H1 (cell line): ENCODE results near the gene MRM2. TPM values are rescaled to one million over a fixed set of nuclear protein-coding genes. Genes with fewer than 3 reads are reported as not detected.

Experiments
- CTCF ChIA-PET: fragments of 300-600 bp; sonication (Branson Sonifier 250); formaldehyde crosslinking; loops from one replicate; lab custom pipeline; 2021; ENCODE audit not compliant: partially characterized antibody; lab: Charles Lee
- POLR2A ChIA-PET: fragments of 300-600 bp; sonication (Branson Sonifier 250); formaldehyde crosslinking; loops from one replicate; lab custom pipeline; 2021; ENCODE audit warnings: inconsistent platforms; ENCODE audit not compliant: partially characterized antibody; lab: Charles Lee
- DNase-seq, 2 experiments: peaks; one replicate each; pipeline versions ENCODE4 v3.0.0 to v3.0.0-alpha.2; 2010 to 2022; ENCODE audit warnings: low spot score in 2 of 2, low read depth in 1 of 2, mixed read lengths in 1 of 2
- FAIRE-seq: peaks from 2 replicates; lab custom pipeline; 2011; peaks lifted over from hg19 to GRCh38; lab: Jason Lieb, UNC
- H2AFZ ChIP-seq: 2 replicates; pipeline ENCODE4 v1.8.1; 2012; ENCODE audit warnings: low read length, inconsistent platforms
- H2AK5ac ChIP-seq: 2 replicates; pipeline ENCODE4 v1.6.1; 2013; ENCODE audit warnings: low read depth, low read length
- H2BK120ac ChIP-seq: replicated peaks from 2 replicates; pipeline ENCODE3; 2013; ENCODE audit warnings: low read depth, low read length, inconsistent platforms
- H2BK12ac ChIP-seq: 2 replicates; pipeline ENCODE4 v1.6.1; 2013; ENCODE audit warnings: low read depth, low read length
- H2BK15ac ChIP-seq: 2 replicates; pipeline ENCODE4 v1.6.1; 2013; ENCODE audit warnings: low read length
- H2BK20ac ChIP-seq: 2 replicates; pipeline ENCODE4 v1.6.1; 2013; ENCODE audit warnings: low read length
- H2BK5ac ChIP-seq: 2 replicates; pipeline ENCODE4 v1.6.1; 2013; ENCODE audit warnings: low read depth, low read length
- H3K14ac ChIP-seq: 2 replicates; pipeline ENCODE4 v1.6.1; 2013; ENCODE audit warnings: inconsistent platforms; ENCODE audit not compliant: insufficient read length
- H3K18ac ChIP-seq: 2 replicates; pipeline ENCODE4 v1.6.1; 2013; ENCODE audit warnings: low read length; ENCODE audit errors: extremely low read depth
- H3K23ac ChIP-seq: 2 replicates; pipeline ENCODE4 v1.6.1; 2013; ENCODE audit warnings: inconsistent platforms; ENCODE audit not compliant: insufficient read length
- H3K23me2 ChIP-seq: 2 replicates; pipeline ENCODE4 v1.6.1; 2013; ENCODE audit warnings: low read depth, low read length
- H3K27ac ChIP-seq: 2 replicates; pipeline ENCODE4 v1.6.1; 2011; ENCODE audit warnings: low read depth, low read length, inconsistent platforms
- H3K27me3 ChIP-seq, 4 experiments: replicated peaks in 1 of 4; 1 replicate in 1 of 4; 2 replicates in 3 of 4; pipeline versions ENCODE4 v1.6.1 to v1.8.1; 2011 to 2013; ENCODE audit warnings: low read length in 3 of 4, mild to moderate bottlenecking in 3 of 4, inconsistent platforms in 2 of 4, mixed read lengths in 2 of 4, moderate library complexity in 1 of 4; ENCODE audit not compliant: control insufficient read depth in 3 of 4, insufficient read depth in 3 of 4; ENCODE audit errors: extremely low read depth in 1 of 4
- H3K36me3 ChIP-seq, 4 experiments: 2 replicates each; pipeline versions ENCODE4 v1.6.1 to v1.8.1; 2011 to 2013; ENCODE audit warnings: mild to moderate bottlenecking in 4 of 4, low read length in 3 of 4, moderate library complexity in 2 of 4, control low read depth in 1 of 4, inconsistent platforms in 1 of 4; ENCODE audit not compliant: insufficient read depth in 4 of 4, control insufficient read depth in 2 of 4
- H3K4ac ChIP-seq: replicated peaks from 2 replicates; pipeline ENCODE3; 2013; ENCODE audit warnings: low read length, low read depth, mixed read lengths, inconsistent platforms; ENCODE audit not compliant: insufficient read length
- H3K4me1 ChIP-seq, 4 experiments: replicated peaks in 1 of 4; 1 replicate in 1 of 4; 2 replicates in 3 of 4; pipeline versions ENCODE4 v1.6.1 to v1.8.1; 2011 to 2013; ENCODE audit warnings: low read length in 3 of 4, inconsistent platforms in 2 of 4, mixed read lengths in 1 of 4; ENCODE audit not compliant: insufficient read depth in 4 of 4, control insufficient read depth in 3 of 4
- H3K4me2 ChIP-seq, 2 experiments: 2 replicates each; pipeline versions ENCODE4 v1.6.1 to v1.8.1; 2011 to 2013; ENCODE audit warnings: low read depth in 2 of 2, low read length in 2 of 2, control low read depth in 1 of 2, inconsistent platforms in 1 of 2, mild to moderate bottlenecking in 1 of 2; ENCODE audit not compliant: insufficient read depth in 1 of 2
- H3K4me3 ChIP-seq, 4 experiments: fragments of 200-600, 300-600 bp in 1 of 4; sonication (generic), shearing (Covaris generic), sonication (Bioruptor Twin) in 1 of 4; 2 replicates each; pipeline versions ENCODE4 v1.5.1 to v1.8.1; 2011 to 2016; ENCODE audit warnings: low read length in 4 of 4, low read depth in 3 of 4, control low read depth in 2 of 4, inconsistent platforms in 2 of 4, mild to moderate bottlenecking in 2 of 4, mixed read lengths in 1 of 4, moderate library complexity in 1 of 4; ENCODE audit not compliant: insufficient read depth in 2 of 4; ENCODE audit errors: extremely low read depth in 1 of 4
- H3K56ac ChIP-seq: replicated peaks from 2 replicates; pipeline ENCODE3; 2013; ENCODE audit warnings: low read depth, mild to moderate bottlenecking, mixed read lengths, low read length, inconsistent platforms; ENCODE audit not compliant: insufficient read length
- H3K79me1 ChIP-seq: 2 replicates; pipeline ENCODE4 v1.6.1; 2013; ENCODE audit warnings: low read depth, low read length, control low read depth
- H3K79me2 ChIP-seq, 2 experiments: 2 replicates each; pipeline versions ENCODE4 v1.6.1 to v1.8.1; 2012 to 2013; ENCODE audit warnings: low read length in 2 of 2, mild to moderate bottlenecking in 2 of 2, inconsistent platforms in 1 of 2; ENCODE audit not compliant: insufficient read depth in 2 of 2, control insufficient read depth in 1 of 2
- H3K9ac ChIP-seq, 4 experiments: replicated peaks in 1 of 4; 1 replicate in 1 of 4; 2 replicates in 3 of 4; pipeline versions ENCODE4 v1.6.1 to v1.8.1; 2011 to 2013; ENCODE audit warnings: low read depth in 3 of 4, low read length in 3 of 4, control low read depth in 2 of 4, mild to moderate bottlenecking in 2 of 4, moderate library complexity in 2 of 4, inconsistent platforms in 1 of 4; ENCODE audit errors: extremely low read depth in 1 of 4
- H3K9me3 ChIP-seq, 2 experiments: 2 replicates each; pipeline versions ENCODE4 v1.6.1 to v1.8.1; 2012 to 2013; ENCODE audit warnings: mild to moderate bottlenecking in 2 of 2, moderate library complexity in 2 of 2, control low read depth in 1 of 2, inconsistent platforms in 1 of 2, low read depth in 1 of 2, low read length in 1 of 2, mixed read lengths in 1 of 2; ENCODE audit not compliant: insufficient read depth in 2 of 2
- H4K20me1 ChIP-seq, 2 experiments: replicated peaks in 1 of 2; 2 replicates each; pipeline versions ENCODE3 to v1.8.1; 2011 to 2013; ENCODE audit warnings: inconsistent platforms in 2 of 2, low read length in 2 of 2, mild to moderate bottlenecking in 1 of 2; ENCODE audit not compliant: insufficient read depth in 2 of 2, control insufficient read depth in 1 of 2
- H4K5ac ChIP-seq: 2 replicates; pipeline ENCODE4 v1.6.1; 2013; ENCODE audit warnings: low read length, low read depth, mixed read lengths, inconsistent platforms; ENCODE audit not compliant: insufficient read length
- H4K8ac ChIP-seq: 2 replicates; pipeline ENCODE4 v1.8.0; 2013; ENCODE audit warnings: mild to moderate bottlenecking, moderate library complexity, low read length, inconsistent platforms; ENCODE audit not compliant: insufficient read depth; ENCODE audit errors: extremely low read depth
- H4K91ac ChIP-seq: replicated peaks from 2 replicates; pipeline ENCODE3; 2013; ENCODE audit warnings: low read length, mixed read lengths, inconsistent platforms; ENCODE audit not compliant: insufficient read length
- BCL11A ChIP-seq, 2 experiments: IDR thresholded peaks; one replicate each; pipeline ENCODE4 v1.6.1; 2011; ENCODE audit warnings: low read depth in 2 of 2, low read length in 2 of 2, mild to moderate bottlenecking in 2 of 2
- EP300 ChIP-seq, 2 experiments: IDR thresholded peaks; 1 replicate in 1 of 2; 2 replicates in 1 of 2; pipeline ENCODE4 v1.6.1; 2011 to 2012; ENCODE audit warnings: low read depth in 2 of 2, low read length in 2 of 2, mild to moderate bottlenecking in 2 of 2, borderline replicate concordance in 1 of 2, inconsistent platforms in 1 of 2, moderate library complexity in 1 of 2
- KDM4A ChIP-seq: IDR thresholded peaks from one replicate; pipeline ENCODE4 v1.7.1; 2012; ENCODE audit warnings: low read depth, mild to moderate bottlenecking, moderate library complexity, low read length, inconsistent platforms; ENCODE audit not compliant: severe bottlenecking
- MAFK ChIP-seq: IDR thresholded peaks from 2 replicates; pipeline ENCODE4 v1.6.1; 2012; ENCODE audit warnings: low read depth, mild to moderate bottlenecking, improper control_type of control experiment, low read length
- SIX5 ChIP-seq: IDR thresholded peaks from 2 replicates; pipeline ENCODE4 v1.6.1; 2011; ENCODE audit warnings: mild to moderate bottlenecking, low read depth, low read length
- WGBS, 2 experiments: shearing (Covaris generic) in 1 of 2; methylation state at CpG; one replicate each; pipeline versions ENCODE4 v1.1.6 to v1.1.7; 2013 to 2015; ENCODE audit warnings: low lambda C conversion rate in 2 of 2, mixed read lengths in 2 of 2, inconsistent platforms in 1 of 2, low coverage in 1 of 2, missing lambda C conversion rate in 1 of 2; ENCODE audit not compliant: insufficient replicate concordance in 2 of 2, insufficient coverage in 1 of 2, insufficient read length in 1 of 2; ENCODE audit errors: extremely low coverage in 1 of 2, missing lambda C conversion rate in 1 of 2; 5-methylcytosine and 5-hydroxymethylcytosine counted together
- polyA plus RNA-seq, 7 experiments: library from polyadenylated mRNA; depleted of rRNA in 3 of 7; stranded (reverse) in 5 of 7; unstranded in 2 of 7; fragments of >200 nt in 5 of 7; fragments of 200-250 nt in 2 of 7; gene quantifications; 1 replicate in 5 of 7; 2 replicates in 1 of 7; 4 replicates in 1 of 7; pipeline versions ENCODE4 v1.2.1 to v1.2.3, GENCODE V29; 2011 to 2013; ENCODE audit warnings: missing spikeins in 2 of 7, mixed read lengths in 2 of 7
- total RNA-seq: library from RNA; stranded (reverse); fragmentation: NEBNext Ultra II Directional; extraction: Animal tissue kit (Norgen Biotek cat#: 25700); gene quantifications from 2 replicates; pipeline ENCODE4 v1.2.1, GENCODE V29; 2021

The MRM2 gene
- total and polyA plus RNA-seq, 2 of the 8 experiments (the other 6 are each of a cell fraction or from before 2014, with no cell fraction given), result 17.2 to 38.6 TPM

DNA sequence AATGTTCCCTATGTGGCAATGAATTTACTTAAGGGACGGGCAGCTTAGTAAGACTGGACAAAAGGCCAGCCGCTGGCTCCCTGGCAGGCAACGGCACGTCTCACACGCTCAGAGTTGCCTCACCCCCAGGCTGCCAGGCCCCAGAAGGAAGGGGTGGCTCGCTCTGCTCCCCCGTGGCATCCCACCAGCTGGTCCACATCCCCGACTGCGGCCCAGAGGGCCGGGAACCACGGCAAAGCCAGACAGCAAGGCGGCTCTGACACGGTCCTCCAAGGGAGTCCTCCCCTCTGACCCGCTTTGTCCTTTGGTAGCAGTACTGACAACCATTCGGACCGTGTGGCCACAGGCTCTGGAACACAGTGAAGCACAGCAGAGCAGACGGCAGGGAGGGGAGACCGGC, 34.1 kb upstream of the MRM2 start:
- no peak overlapping the region for H3K23ac ChIP-seq
- H2BK12ac ChIP-seq, result no peak overlapping the region
- no peak overlapping the region for H3K4me3 ChIP-seq
- H2AK5ac ChIP-seq, result no peak overlapping the region
- H3K14ac ChIP-seq, result no peak overlapping the region
- H3K4ac ChIP-seq, result no peak overlapping the region
- DNase-seq (no peak), FAIRE-seq (no peak)
- no peak overlapping the region for H4K8ac ChIP-seq
- peaks cover 0 to 6% of the 10 kb centered on the region in 2 experiments; a peak in 1 of 4 replicates for H3K79me2 ChIP-seq
- H3K23me2 ChIP-seq, result no peaks in the 10 kb centered on the region
- H3K4me2 ChIP-seq, result no peak overlapping the region
- H4K91ac ChIP-seq, result no peak overlapping the region
- H2BK15ac ChIP-seq, result no peak overlapping the region
- no peaks in the 10 kb centered on the region for H3K4me1 ChIP-seq
- H2BK20ac ChIP-seq, result no peak overlapping the region
- H3K18ac ChIP-seq, result no peak overlapping the region
- POLR2A ChIA-PET, result interaction anchor here (1.0 kb wide), 2 partner anchors 17 to 36 kb away, joined by 3 read pairs; no protein-coding TSS in a partner anchor
- no peak overlapping the region for H3K27ac ChIP-seq
- peaks cover 1 to 2% of the 10 kb centered on the region in 2 experiments for H4K20me1 ChIP-seq
- H3K9me3 ChIP-seq, result no peaks in the 10 kb centered on the region
- H2BK5ac ChIP-seq, result no peak overlapping the region
- H4K5ac ChIP-seq, result no peak overlapping the region
- CTCF ChIA-PET, result interaction anchor here (1.2 kb wide), 1 partner anchor 27 kb away, joined by 4 read pairs; no protein-coding TSS in a partner anchor
- 94% methylated on average over 18 of the region's 18 CpGs; no CpG with 5 or more reads in 1 of the 2 experiments for WGBS, 2 experiments
- no peak overlapping the region for H2BK120ac ChIP-seq
- no peak overlapping the region for H2AFZ ChIP-seq
- no peaks in the 10 kb centered on the region; the same call in 1 of the 2 replicates for H3K79me1 ChIP-seq
- no peaks in the 10 kb centered on the region for H3K27me3 ChIP-seq
- H3K9ac ChIP-seq, result no peak overlapping the region
- peaks cover 0 to 10% (median 2%) of the 10 kb centered on the region in 4 experiments; a peak in 1 of 8 replicates for H3K36me3 ChIP-seq
- H3K56ac ChIP-seq, result no peak overlapping the region
- TF ChIP-seq KDM4A, result no peak
- no peak for TF ChIP-seq SIX5
- no peak for TF ChIP-seq MAFK
- TF ChIP-seq BCL11A (IDR thresholded peaks at IDR 0.05; ENCODE audit: low read depth in 2 of 2, low read length in 2 of 2), result no peak
- TF ChIP-seq EP300 (IDR thresholded peaks at IDR 0.05; ENCODE audit: borderline replicate concordance in 1 of 2, low read depth in 2 of 2, low read length in 2 of 2), result no peak
